D721Med (cell line): ENCODE results near the gene GAB2.

Experiments used
- DNase-seq: peaks from one replicate; pipeline ENCODE4 v3.0.0; 2011; ENCODE audit warnings: low spot score; ENCODE audit not compliant: insufficient read length
- FAIRE-seq: peaks from 2 replicates; lab custom pipeline; 2011; peaks lifted over from hg19 to GRCh38; lab: Jason Lieb, UNC
- CTCF ChIP-seq: IDR thresholded peaks from 2 replicates; pipeline ENCODE4 v1.5.1; 2012; ENCODE audit warnings: mild to moderate bottlenecking, control low read depth; ENCODE audit not compliant: insufficient read depth; ENCODE audit errors: missing control alignments

GAB2 gene

GRCh38 chr11:78314762-78315161, 102.9 kb downstream of the GAB2 start:
- DNase-seq = no peak
- TF ChIP-seq CTCF = no peak
- FAIRE-seq = no peak

GRCh38 chr11:78313898-78314297, 103.7 kb downstream of the GAB2 start:
- DNase-seq (no peak), FAIRE-seq (no peak)
- TF ChIP-seq CTCF = no peak

GRCh38 chr11:78313181-78313795, 104.3 kb downstream of the GAB2 start:
- no peak for TF ChIP-seq CTCF
- DNase-seq (no peak), FAIRE-seq (no peak)

- no peak for DNase-seq
- no peak for TF ChIP-seq CTCF
- FAIRE-seq = no peak
Measured at GRCh38 chr11:78312712-78313111, 104.9 kb downstream of the GAB2 start.

- DNase-seq (no peak), FAIRE-seq (no peak)
- no peak for TF ChIP-seq CTCF
Measured at GRCh38 chr11:78311702-78312371, 105.8 kb downstream of the GAB2 start.

- no peak for TF ChIP-seq CTCF
- FAIRE-seq (no peak), DNase-seq (no peak)
Measured at GRCh38 chr11:78310500-78310909, 107.1 kb downstream of the GAB2 start.

- FAIRE-seq (no peak), DNase-seq (no peak)
- TF ChIP-seq CTCF = no peak
Measured at GRCh38 chr11:78304201-78304600, 113.4 kb downstream of the GAB2 start.
